Neural progenitor cell (in vitro differentiated cells): Measurements from ENCODE around the gene MSI2. TPM values are rescaled to one million over a fixed set of nuclear protein-coding genes. Genes with fewer than 3 reads are reported as not detected.

ENCODE experiments used
- DNase-seq: peaks from one replicate; pipeline ENCODE4 v3.0.0-alpha.2; 2016; ENCODE audit warnings: low spot score
- H2AFZ ChIP-seq: fragments of 200-600 bp; sonication (generic); replicated peaks from 2 replicates; pipeline ENCODE4 v1.6.1; 2016; ENCODE audit warnings: antibody characterized with exemption
- H3F3A ChIP-seq: fragments of 200-600 bp; sonication (generic); 2 replicates; pipeline ENCODE4 v1.6.1; 2016; ENCODE audit warnings: antibody characterized with exemption, low read depth
- H3K27ac ChIP-seq: fragments of 200-600 bp; sonication (generic); 2 replicates; pipeline ENCODE4 v1.5.1; 2016; ENCODE audit warnings: mild to moderate bottlenecking
- H3K27me3 ChIP-seq: fragments of 200-600 bp; sonication (generic); 2 replicates; pipeline ENCODE4 v1.6.1; 2016; ENCODE audit warnings: mild to moderate bottlenecking, moderate library complexity
- H3K36me3 ChIP-seq: fragments of 200-600 bp; sonication (generic); 2 replicates; pipeline ENCODE4 v1.5.1; 2016
- H3K4me1 ChIP-seq: fragments of 200-600 bp; sonication (generic); 2 replicates; pipeline ENCODE4 v1.6.1; 2016; ENCODE audit warnings: mixed run types
- H3K4me2 ChIP-seq: fragments of 200-600 bp; sonication (generic); 2 replicates; pipeline ENCODE4 v1.6.1; 2016
- H3K4me3 ChIP-seq: fragments of 200-600 bp; sonication (generic); 2 replicates; pipeline ENCODE4 v1.5.1; 2016
- H3K79me2 ChIP-seq: fragments of 200-600 bp; sonication (generic); 2 replicates; pipeline ENCODE4 v1.6.1; 2016; ENCODE audit warnings: low read depth
- H3K9ac ChIP-seq: fragments of 200-600 bp; sonication (generic); 2 replicates; pipeline ENCODE4 v1.6.1; 2016
- H3K9me3 ChIP-seq: fragments of 200-600 bp; sonication (generic); 2 replicates; pipeline ENCODE4 v1.5.1; 2016; ENCODE audit warnings: low read depth
- H4K20me1 ChIP-seq: fragments of 200-600 bp; sonication (generic); 2 replicates; pipeline ENCODE4 v1.6.1; 2016; ENCODE audit warnings: low read depth
- H3K27ac Mint-ChIP-seq: 3 replicates; pipeline ENCODE4 v1.8.0; 2021; ENCODE audit warnings: mixed read lengths
- H3K27me3 Mint-ChIP-seq: 2 replicates; pipeline ENCODE4 v1.8.0; 2022; ENCODE audit warnings: low read depth, mild to moderate bottlenecking, inconsistent platforms, moderate library complexity, mixed read lengths; ENCODE audit not compliant: insufficient read depth
- H3K36me3 Mint-ChIP-seq: 3 replicates; pipeline ENCODE4 v1.8.0; 2021; ENCODE audit warnings: mixed read lengths
- H3K4me1 Mint-ChIP-seq: 3 replicates; pipeline ENCODE4 v1.8.0; 2021; ENCODE audit warnings: mixed read lengths
- H3K4me3 Mint-ChIP-seq: 3 replicates; pipeline ENCODE4 v1.8.0; 2021; ENCODE audit warnings: mild to moderate bottlenecking, moderate library complexity, mixed read lengths
- H3K9me3 Mint-ChIP-seq: 3 replicates; pipeline ENCODE4 v1.8.0; 2020; ENCODE audit warnings: mixed read lengths
- EZH2 ChIP-seq: fragments of 200-600 bp; sonication (generic); IDR thresholded peaks from 2 replicates; pipeline ENCODE4 v1.6.1; 2017; ENCODE audit warnings: antibody characterized with exemption, mild to moderate bottlenecking, moderate library complexity
- EZH2phosphoT487 ChIP-seq: fragments of 200-600 bp; sonication (generic); IDR thresholded peaks from 2 replicates; pipeline ENCODE4 v1.6.1; 2017; ENCODE audit warnings: antibody characterized with exemption
- total RNA-seq: library from RNA; depleted of rRNA; stranded (reverse); fragments of >200 nt; gene quantifications from 2 replicates; pipeline ENCODE4 v1.2.3, GENCODE V29; 2015; ENCODE audit warnings: low replicate concordance
- TF ChIP-seq, protein P1 (sequence below): fragments of 200-600 bp; sonication (generic); IDR thresholded peaks from 2 replicates; pipeline ENCODE4 v1.5.1; 2017; ENCODE audit warnings: antibody characterized with exemption, mild to moderate bottlenecking

MSI2 gene
- total RNA-seq, 1 donor from 2014 or later, result 96.9 TPM

DNA sequence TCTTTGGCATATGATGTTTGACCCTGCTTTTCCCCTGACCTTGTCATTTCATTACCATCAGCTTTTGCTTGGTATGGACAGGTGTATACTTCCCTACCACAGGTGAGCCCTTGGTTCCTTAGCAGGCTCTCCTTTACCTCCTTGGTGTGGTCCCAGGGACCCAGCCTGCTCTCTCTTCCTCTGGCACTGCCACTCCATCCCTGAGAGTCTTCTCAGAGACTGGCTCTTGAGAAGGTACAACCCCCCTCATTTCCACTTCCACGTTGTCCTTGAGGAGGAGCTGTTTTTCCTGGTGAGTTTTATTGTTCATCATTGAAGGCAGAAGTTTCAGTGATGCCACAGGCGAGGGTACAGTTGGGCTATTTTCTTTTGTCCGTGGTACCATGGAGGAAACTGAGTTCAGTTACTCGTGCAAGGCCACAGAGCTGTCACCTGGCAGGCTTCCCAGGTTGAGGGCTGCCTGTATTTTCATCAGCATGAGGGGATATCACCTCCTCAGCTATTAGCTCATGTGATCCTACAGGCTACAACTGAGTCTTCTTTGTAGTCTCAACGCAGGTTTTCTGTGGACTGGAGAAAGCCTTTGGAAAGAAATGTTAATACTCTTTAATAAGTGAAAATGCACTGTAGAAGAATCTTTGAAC lies 52.3 kb downstream of the MSI2 start:
- H3K79me2 ChIP-seq, result peaks cover 95% of the 10 kb centered on the region
- Mint-ChIP-seq H3K4me3 (no peak overlapping the region), H3K9me3 (peaks cover 1% of the 10 kb centered on the region), H3K27me3 (no peaks in the 10 kb centered on the region), H3K4me1 (peaks cover 66% of the 10 kb centered on the region), H3K36me3 (peaks cover 43% of the 10 kb centered on the region), H3K27ac (no peak overlapping the region)
- H4K20me1 ChIP-seq, result peaks cover 87% of the 10 kb centered on the region
- no peaks in the 10 kb centered on the region for H3K36me3 ChIP-seq
- H3K9ac ChIP-seq, result no peak overlapping the region
- no peak overlapping the region for H3K4me2 ChIP-seq
- TF ChIP-seq EZH2 (no peak), EZH2phosphoT487 (no peak)
- TF ChIP-seq, protein P1, sequence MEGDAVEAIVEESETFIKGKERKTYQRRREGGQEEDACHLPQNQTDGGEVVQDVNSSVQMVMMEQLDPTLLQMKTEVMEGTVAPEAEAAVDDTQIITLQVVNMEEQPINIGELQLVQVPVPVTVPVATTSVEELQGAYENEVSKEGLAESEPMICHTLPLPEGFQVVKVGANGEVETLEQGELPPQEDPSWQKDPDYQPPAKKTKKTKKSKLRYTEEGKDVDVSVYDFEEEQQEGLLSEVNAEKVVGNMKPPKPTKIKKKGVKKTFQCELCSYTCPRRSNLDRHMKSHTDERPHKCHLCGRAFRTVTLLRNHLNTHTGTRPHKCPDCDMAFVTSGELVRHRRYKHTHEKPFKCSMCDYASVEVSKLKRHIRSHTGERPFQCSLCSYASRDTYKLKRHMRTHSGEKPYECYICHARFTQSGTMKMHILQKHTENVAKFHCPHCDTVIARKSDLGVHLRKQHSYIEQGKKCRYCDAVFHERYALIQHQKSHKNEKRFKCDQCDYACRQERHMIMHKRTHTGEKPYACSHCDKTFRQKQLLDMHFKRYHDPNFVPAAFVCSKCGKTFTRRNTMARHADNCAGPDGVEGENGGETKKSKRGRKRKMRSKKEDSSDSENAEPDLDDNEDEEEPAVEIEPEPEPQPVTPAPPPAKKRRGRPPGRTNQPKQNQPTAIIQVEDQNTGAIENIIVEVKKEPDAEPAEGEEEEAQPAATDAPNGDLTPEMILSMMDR, result no peak
- no peak overlapping the region for H3K27ac ChIP-seq
- H3K4me3 ChIP-seq, result no peak overlapping the region
- peaks cover 30% of the 10 kb centered on the region for H3F3A ChIP-seq
- H3K9me3 ChIP-seq, result no peaks in the 10 kb centered on the region
- no peak overlapping the region for H2AFZ ChIP-seq
- no peak for DNase-seq
- H3K27me3 ChIP-seq, result no peaks in the 10 kb centered on the region
- H3K4me1 ChIP-seq, result peaks cover 32% of the 10 kb centered on the region

DNA sequence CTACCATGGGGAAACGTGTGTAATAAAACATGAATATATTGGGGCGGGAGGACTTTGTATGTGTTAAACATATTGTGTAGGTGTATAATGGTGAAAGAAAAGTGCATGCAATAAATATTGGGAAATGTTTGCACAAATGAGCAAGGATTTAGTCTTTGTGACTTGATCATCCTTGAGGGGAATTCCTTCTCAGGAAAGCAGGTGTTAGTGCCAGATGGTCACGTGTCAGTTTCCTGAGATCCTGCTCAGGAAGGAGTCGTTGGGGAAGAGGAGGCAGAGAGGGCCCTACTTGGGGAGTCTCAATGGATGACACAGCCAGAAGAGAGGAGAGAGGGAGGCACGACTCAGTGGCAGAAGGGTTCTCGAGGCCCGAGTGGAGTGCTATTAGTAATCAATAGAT lies 53.2 kb downstream of the MSI2 start:
- Mint-ChIP-seq H3K4me3 (no peak overlapping the region), H3K4me1 (peaks cover 71% of the 10 kb centered on the region), H3K36me3 (peaks cover 48% of the 10 kb centered on the region), H3K27ac (peak overlapping the region; percentile 9), H3K27me3 (no peaks in the 10 kb centered on the region), H3K9me3 (no peaks in the 10 kb centered on the region)
- Histone ChIP-seq H2AFZ (no peak overlapping the region), H3K79me2 (peaks cover 95% of the 10 kb centered on the region), H3K27ac (peak overlapping the region; percentile 61), H3K9ac (no peak overlapping the region), H3K4me2 (no peak overlapping the region), H3K4me1 (peaks cover 39% of the 10 kb centered on the region), H3F3A (peaks cover 30% of the 10 kb centered on the region), H4K20me1 (peaks cover 91% of the 10 kb centered on the region), H3K9me3 (no peaks in the 10 kb centered on the region), H3K27me3 (no peaks in the 10 kb centered on the region), H3K36me3 (no peaks in the 10 kb centered on the region), H3K4me3 (no peak overlapping the region)
- DNase-seq, result no peak
- TF ChIP-seq, protein P1, result no peak
- TF ChIP-seq EZH2 (no peak), EZH2phosphoT487 (no peak)

DNA sequence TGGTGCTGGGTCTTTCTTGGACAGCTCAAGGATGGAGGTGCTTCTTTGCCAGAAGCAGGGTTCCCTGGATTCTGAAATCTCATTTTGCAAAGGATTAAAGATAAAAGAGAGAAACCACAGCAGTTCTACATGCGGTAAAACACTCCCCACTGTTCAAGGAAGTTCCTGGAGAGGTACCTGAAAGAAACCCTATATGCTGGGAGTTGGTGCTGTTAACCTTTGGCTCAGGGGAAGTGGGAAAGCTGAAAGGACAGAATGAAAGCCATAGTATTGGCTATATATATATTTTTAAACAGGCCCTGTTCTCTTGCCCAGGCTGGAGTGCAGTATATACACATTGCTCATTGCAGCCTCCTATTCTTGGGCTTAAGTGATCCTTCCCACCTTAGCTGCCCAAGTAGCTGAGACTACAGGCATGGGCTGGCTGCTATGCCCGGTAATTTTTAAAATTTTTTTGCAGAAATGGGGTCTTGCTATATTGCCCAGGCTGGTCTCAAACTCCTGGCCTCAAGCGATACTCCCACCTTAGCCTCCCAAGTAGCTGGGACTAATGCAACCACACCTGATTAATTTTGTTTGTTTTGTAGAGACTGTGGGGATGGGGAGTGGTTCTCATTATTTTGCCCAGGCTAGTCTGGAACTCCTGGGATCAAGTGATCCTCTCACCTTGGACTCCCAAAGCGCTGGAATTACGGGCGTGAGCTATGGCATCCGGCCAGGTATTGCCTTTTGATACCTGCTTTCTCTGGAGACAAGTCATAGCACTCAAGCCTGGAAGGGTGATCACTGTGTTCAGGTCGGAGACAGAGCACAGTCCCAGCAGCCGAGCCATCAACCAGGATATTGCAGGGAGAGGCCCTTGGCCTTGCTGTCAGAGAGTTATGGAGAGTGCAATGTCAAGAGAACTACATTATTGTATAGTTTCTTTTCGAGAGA lies 55.2 kb downstream of the MSI2 start:
- Mint-ChIP-seq H3K27me3 (no peaks in the 10 kb centered on the region), H3K27ac (peak overlapping the region; percentile 91), H3K36me3 (peaks cover 54% of the 10 kb centered on the region), H3K4me1 (peaks cover 74% of the 10 kb centered on the region), H3K4me3 (no peak overlapping the region), H3K9me3 (no peaks in the 10 kb centered on the region)
- Histone ChIP-seq H3K27me3 (no peaks in the 10 kb centered on the region), H2AFZ (no peak overlapping the region), H3K4me1 (peaks cover 36% of the 10 kb centered on the region), H3K9ac (no peak overlapping the region), H3F3A (peaks cover 29% of the 10 kb centered on the region), H3K9me3 (no peaks in the 10 kb centered on the region), H4K20me1 (peaks cover 90% of the 10 kb centered on the region), H3K79me2 (peaks cover 97% of the 10 kb centered on the region), H3K27ac (peak overlapping the region; percentile 95), H3K36me3 (no peaks in the 10 kb centered on the region), H3K4me3 (no peak overlapping the region), H3K4me2 (no peak overlapping the region)
- no peak for TF ChIP-seq EZH2phosphoT487
- no peak for TF ChIP-seq EZH2
- DNase-seq, result no peak
